ENCODE results near the gene HPS5.

DNA sequence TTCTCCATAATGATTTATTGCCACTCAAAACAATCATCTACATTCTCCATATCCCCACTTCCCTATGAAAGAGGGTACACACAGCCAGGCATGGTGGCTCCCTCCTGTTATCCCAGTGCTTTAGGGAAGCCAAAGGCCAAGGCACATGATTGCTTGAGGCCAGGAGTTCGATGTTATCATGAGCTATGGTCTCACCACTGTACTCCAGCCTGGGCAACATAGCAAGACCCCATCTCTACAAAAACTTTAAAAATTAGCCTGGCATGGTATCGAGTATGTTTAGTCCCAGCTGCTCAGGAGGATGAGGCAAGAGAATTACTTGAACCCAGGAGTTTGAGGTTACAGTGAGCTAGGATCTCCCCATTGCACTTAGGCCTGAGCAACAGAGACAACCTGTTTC, 6.0 kb downstream of the HPS5 start:
- TF ChIP-seq POLR2AphosphoS5 (IDR thresholded peaks at IDR 0.05) = no peak
- TF ChIP-seq, protein P1, sequence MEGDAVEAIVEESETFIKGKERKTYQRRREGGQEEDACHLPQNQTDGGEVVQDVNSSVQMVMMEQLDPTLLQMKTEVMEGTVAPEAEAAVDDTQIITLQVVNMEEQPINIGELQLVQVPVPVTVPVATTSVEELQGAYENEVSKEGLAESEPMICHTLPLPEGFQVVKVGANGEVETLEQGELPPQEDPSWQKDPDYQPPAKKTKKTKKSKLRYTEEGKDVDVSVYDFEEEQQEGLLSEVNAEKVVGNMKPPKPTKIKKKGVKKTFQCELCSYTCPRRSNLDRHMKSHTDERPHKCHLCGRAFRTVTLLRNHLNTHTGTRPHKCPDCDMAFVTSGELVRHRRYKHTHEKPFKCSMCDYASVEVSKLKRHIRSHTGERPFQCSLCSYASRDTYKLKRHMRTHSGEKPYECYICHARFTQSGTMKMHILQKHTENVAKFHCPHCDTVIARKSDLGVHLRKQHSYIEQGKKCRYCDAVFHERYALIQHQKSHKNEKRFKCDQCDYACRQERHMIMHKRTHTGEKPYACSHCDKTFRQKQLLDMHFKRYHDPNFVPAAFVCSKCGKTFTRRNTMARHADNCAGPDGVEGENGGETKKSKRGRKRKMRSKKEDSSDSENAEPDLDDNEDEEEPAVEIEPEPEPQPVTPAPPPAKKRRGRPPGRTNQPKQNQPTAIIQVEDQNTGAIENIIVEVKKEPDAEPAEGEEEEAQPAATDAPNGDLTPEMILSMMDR (IDR thresholded peaks at IDR 0.05) = no peak

All from upper lobe of left lung (tissue), 4 donors.